Naive B cell (primary cell): ENCODE data around the gene MTF1. TPM values are rescaled to one million over a fixed set of nuclear protein-coding genes. Genes with fewer than 3 reads are reported as not detected.

Source experiments
- ATAC-seq, 2 donors: fragments of 150-1000 bp; cut with Tn5 transposase; 2 replicates each; pipeline ENCODE4 v1.10.0; 2021; ENCODE audit warnings: low read depth in 2 of 2, mild to moderate bottlenecking in 2 of 2, moderate library complexity in 2 of 2
- DNase-seq: peaks from one replicate; pipeline ENCODE4 v3.0.0; 2022
- H3K27ac Mint-ChIP-seq, 6 donors: one replicate each; pipeline ENCODE4 v1.8.0; 2020 to 2022; ENCODE audit warnings: mild to moderate bottlenecking in 6 of 6, mixed read lengths in 6 of 6, moderate library complexity in 5 of 6, inconsistent platforms in 2 of 6
- H3K27me3 Mint-ChIP-seq, 3 donors: one replicate each; pipeline ENCODE4 v1.8.0; 2021 to 2022; ENCODE audit warnings: mixed read lengths in 3 of 3, mild to moderate bottlenecking in 1 of 3
- H3K36me3 Mint-ChIP-seq, 2 donors: one replicate each; pipeline ENCODE4 v1.8.0; 2020 to 2022; ENCODE audit warnings: mixed read lengths in 2 of 2, inconsistent platforms in 1 of 2, mild to moderate bottlenecking in 1 of 2
- H3K4me1 Mint-ChIP-seq, 3 donors: one replicate each; pipeline ENCODE4 v1.8.0; 2020 to 2022; ENCODE audit warnings: mixed read lengths in 3 of 3, inconsistent platforms in 1 of 3, mild to moderate bottlenecking in 1 of 3, moderate library complexity in 1 of 3
- H3K4me3 Mint-ChIP-seq, 8 donors: one replicate each; pipeline ENCODE4 v1.8.0; 2020 to 2022; ENCODE audit warnings: mild to moderate bottlenecking in 8 of 8, mixed read lengths in 8 of 8, moderate library complexity in 8 of 8, inconsistent platforms in 2 of 8
- H3K9me3 Mint-ChIP-seq, 7 donors: one replicate each; pipeline ENCODE4 v1.8.0; 2020 to 2022; ENCODE audit warnings: mixed read lengths in 7 of 7, mild to moderate bottlenecking in 5 of 7, inconsistent platforms in 2 of 7, moderate library complexity in 1 of 7
- polyA plus RNA-seq, 6 donors: library from polyadenylated mRNA; unstranded; fragments of 300-500 nt; fragmentation: Illumina TruSeq; gene quantifications; one replicate each; pipeline ENCODE4 v1.2.3, GENCODE V29; 2021; ENCODE audit warnings: low read depth in 6 of 6

The MTF1 gene
- polyA plus RNA-seq, 6 donors from 2014 or later: 8.7 to 29.9 (median 25.2) TPM

GRCh38 chr1:37813529-37814145 lies 45.8 kb downstream of the MTF1 start:
- Mint-ChIP-seq H3K4me3 (peak overlapping the region in 1 of 8 donors; percentile 38), H3K9me3 (no peaks in the 10 kb centered on the region), H3K27ac (peak overlapping the region in 1 of 6 donors; percentile 49), H3K36me3 (no peaks in the 10 kb centered on the region), H3K27me3 (no peaks in the 10 kb centered on the region), H3K4me1 (peaks cover 18 to 29% (median 23%) of the 10 kb centered on the region in 3 donors)
- ATAC-seq (no peak), DNase-seq (no peak)

DNA sequence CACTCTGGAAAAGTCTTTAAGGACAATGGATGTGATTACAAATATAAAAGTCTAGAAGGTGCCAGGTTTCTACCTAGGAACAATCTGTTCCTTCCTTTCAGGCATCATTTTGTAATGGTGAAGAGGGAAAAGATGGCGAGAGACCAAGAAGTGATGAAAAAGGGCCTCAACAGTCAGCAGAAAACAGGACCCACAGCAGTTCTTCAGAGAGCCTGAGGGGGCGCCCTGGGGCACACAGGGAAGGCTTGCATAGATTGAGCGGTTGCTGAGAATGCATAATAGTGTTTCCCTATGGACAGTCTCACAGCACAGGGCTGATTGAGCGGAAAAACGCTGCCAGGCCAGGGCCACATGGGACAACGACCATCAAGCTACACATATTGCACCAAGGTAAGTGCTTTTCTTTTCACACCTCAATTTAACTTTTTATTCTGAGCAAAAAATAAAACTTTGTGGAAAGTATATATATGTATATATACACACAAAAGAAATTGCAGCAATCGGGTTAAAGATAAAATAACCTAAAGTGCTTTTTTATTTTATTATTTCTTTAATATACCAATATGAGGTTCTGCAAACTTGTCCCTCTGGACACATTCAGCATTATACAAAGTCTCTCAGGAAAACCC lies 48.3 kb downstream of the MTF1 start:
- H3K27ac Mint-ChIP-seq: peak overlapping the region in 3 of 6 donors; percentile 17 to 68 (median 33)
- H3K36me3 Mint-ChIP-seq: no peaks in the 10 kb centered on the region

GRCh38 chr1:37809942-37810341 lies 49.5 kb downstream of the MTF1 start:
- ATAC-seq: no peak
- peak overlapping the region in 2 of 8 donors; percentile 69 to 96 for H3K4me3 Mint-ChIP-seq

More for the DNA sequence above, 48.3 kb downstream of the MTF1 start:
- no peaks in the 10 kb centered on the region for H3K9me3 Mint-ChIP-seq
- peaks cover 28 to 37% (median 30%) of the 10 kb centered on the region in 3 donors for H3K4me1 Mint-ChIP-seq
- peak overlapping the region in 4 of 8 donors; percentile 12 to 96 (median 46) for H3K4me3 Mint-ChIP-seq
- ATAC-seq: peak; percentile 31 to 32
- H3K27me3 Mint-ChIP-seq: no peaks in the 10 kb centered on the region
- DNase-seq: peak; percentile 62

DNA sequence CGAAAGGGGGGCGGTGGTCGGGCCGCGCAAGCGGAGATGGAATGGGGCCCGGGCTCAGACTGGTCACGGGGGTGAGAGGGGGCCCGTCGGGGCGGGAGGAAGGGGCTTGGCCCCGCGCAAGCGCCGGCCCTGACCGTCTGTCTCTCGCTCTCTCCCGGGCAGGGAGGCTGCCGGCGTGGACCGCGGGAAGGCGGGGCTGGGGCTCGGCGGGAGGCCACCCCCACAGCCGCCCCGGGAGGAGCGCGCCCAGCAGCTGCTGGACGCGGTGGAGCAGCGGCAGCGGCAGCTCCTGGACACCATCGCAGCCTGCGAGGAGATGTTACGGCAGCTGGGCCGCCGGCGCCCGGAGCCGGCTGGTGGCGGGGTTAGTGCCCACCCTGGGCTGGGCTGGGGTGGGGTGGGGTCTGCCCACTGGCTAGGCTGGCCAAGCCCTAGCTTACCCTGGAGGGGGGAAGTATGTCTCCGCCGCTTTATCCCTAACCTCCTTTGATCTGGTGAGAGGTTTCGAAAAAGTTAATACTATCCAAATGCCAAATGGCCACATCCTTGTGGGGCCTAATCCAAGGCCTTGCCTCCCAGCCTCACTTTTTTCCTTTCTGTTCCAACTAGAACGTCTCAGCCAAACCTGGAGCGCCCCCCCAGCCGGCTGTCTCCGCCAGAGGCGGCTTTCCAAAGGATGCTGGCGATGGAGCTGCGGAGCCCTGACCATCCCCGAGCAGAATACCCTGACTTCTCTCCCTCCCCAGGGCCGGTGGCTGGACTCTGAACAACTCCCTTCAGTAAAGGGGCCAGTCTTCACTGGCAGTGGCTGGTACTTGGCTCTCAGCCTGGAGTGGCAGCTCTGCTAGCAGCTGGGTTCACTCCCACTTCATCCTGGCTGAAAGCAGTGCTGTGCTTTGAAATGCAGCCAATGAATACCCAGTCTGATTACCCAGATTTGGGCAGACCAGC lies 50.7 kb downstream of the MTF1 start:
- ATAC-seq: peak; percentile 29 to 32
- H3K4me3 Mint-ChIP-seq: peak overlapping the region; percentile 91 to 99 (median 96)
- no peak for DNase-seq
- peaks cover 24 to 46% (median 43%) of the 10 kb centered on the region in 3 donors for H3K4me1 Mint-ChIP-seq
- H3K9me3 Mint-ChIP-seq: no peaks in the 10 kb centered on the region
- no peaks in the 10 kb centered on the region for H3K36me3 Mint-ChIP-seq
- peak overlapping the region; percentile 95 to 98 (median 97) for H3K27ac Mint-ChIP-seq
- no peaks in the 10 kb centered on the region for H3K27me3 Mint-ChIP-seq

More at GRCh38 chr1:37809942-37810341, 49.5 kb downstream of the MTF1 start:
- Mint-ChIP-seq H3K4me1 (peaks cover 24 to 39% (median 37%) of the 10 kb centered on the region in 3 donors), H3K36me3 (no peaks in the 10 kb centered on the region), H3K27me3 (no peaks in the 10 kb centered on the region), H3K9me3 (no peaks in the 10 kb centered on the region), H3K27ac (no peak overlapping the region)
- DNase-seq: no peak

DNA sequence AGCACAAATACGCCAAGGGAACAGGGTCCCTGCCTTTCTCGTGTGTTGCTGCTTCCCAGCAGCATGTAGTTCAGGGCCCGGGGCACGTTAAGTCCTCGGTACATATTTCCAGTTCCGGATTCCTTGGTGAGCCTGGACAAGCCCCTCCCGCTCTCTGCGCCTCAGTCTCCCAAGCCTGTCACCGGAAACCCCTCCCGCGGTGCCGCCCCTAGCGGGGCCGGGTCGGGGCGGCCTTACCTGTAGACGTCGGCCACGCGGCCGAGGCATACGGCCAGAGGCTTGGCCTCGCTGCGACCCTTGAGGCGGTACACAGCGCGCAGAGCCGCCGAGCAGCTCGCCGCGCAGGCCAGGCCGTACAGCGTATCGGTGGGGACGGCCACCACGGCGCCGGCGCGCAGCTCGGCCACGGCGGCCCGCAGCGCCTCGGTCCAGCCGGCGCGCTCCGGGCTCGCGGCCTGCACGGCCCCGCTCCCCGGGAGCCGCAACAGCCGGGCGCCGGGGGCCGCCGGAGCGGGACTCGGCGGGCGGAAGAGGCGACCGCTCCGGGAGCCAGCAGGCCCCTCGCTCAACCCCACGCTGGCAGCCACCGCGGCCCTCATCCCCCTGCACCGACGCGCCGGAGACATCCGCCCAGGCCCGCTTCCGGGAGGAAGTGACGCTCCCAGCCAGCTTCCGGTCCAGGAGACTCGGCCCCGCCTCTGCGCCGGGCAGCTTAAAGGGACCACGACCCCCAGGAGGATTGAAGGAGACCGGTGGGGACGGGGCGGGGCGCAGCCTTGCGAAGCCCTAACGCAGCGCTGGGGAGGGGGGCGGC lies 51.6 kb downstream of the MTF1 start, which contains the start of the genes C1orf122 and YRDC:
TSS of gene C1orf122 (plus strand) at position 236 of the 814 bp plus-strand sequence. CDS start 615 bp downstream, outside the sequence.
TSS of gene YRDC (minus strand) at position 654 of the 814 bp plus-strand sequence. CDS start at position 626, 28 bp downstream.
- Mint-ChIP-seq H3K4me1 (peaks cover 24 to 46% (median 43%) of the 10 kb centered on the region in 3 donors), H3K27ac (peak within 1 kb of the TSS; percentile 95 to 98 (median 97)), H3K27me3 (no peaks in the 10 kb centered on the region), H3K36me3 (peaks cover 2 to 4% of the 10 kb centered on the region in 2 donors), H3K9me3 (no peaks in the 10 kb centered on the region), H3K4me3 (peak within 1 kb of the TSS; percentile 91 to 99 (median 96))
- peak; percentile 94 to 96 for ATAC-seq
- DNase-seq: peak; percentile 88

DNA sequence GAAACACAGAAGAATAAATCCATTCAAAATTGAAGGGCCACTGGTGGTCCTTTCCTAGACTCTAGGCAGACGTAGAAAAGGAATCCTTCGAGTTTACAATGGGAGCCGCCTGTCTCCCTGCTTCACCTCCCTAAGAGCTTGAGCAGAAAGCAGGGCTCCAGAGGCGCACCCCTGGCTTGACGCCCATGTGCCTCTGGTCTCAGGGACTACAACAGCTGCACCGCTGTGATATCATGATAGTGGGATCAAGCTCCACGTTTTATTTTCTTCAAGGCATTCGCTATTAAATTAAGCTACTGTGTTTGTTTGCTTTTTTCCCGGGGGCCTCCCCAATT lies 52.2 kb downstream of the MTF1 start:
- Mint-ChIP-seq H3K36me3 (peaks cover 8 to 9% of the 10 kb centered on the region in 2 donors), H3K4me1 (peaks cover 26 to 46% (median 43%) of the 10 kb centered on the region in 3 donors), H3K27me3 (no peaks in the 10 kb centered on the region), H3K27ac (peak overlapping the region; percentile 44 to 98 (median 74)), H3K9me3 (no peaks in the 10 kb centered on the region), H3K4me3 (peak overlapping the region; percentile 82 to 96 (median 90))
- no peak for ATAC-seq
- DNase-seq: no peak

DNA sequence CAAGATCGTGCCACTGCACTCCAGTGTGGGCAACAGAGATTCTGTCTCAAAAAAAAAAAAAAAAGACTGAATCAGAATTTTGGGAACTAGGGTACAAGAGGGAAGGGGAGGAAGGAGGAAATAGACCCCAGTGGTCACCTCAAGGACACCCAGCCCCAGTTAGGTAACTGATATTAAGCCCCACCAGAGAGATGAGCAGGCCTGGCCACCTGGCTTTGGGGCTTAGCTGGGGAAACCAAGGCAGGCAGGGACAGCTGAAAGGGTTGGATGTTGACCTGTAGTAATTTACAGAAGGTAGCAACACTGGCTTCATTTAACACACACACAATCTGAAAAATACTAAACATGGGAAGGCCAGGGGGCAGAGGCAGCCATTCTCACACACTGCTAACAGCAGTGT lies 57.0 kb downstream of the MTF1 start:
- H3K36me3 Mint-ChIP-seq: peaks cover 14 to 22% of the 10 kb centered on the region in 2 donors
- no peaks in the 10 kb centered on the region for H3K27me3 Mint-ChIP-seq
- DNase-seq (no peak), ATAC-seq (no peak)
- peaks cover 10 to 23% (median 16%) of the 10 kb centered on the region in 3 donors for H3K4me1 Mint-ChIP-seq
- peak overlapping the region in 2 of 8 donors; percentile 57 to 72 for H3K4me3 Mint-ChIP-seq
- peak overlapping the region in 3 of 6 donors; percentile 52 to 60 (median 58) for H3K27ac Mint-ChIP-seq
- H3K9me3 Mint-ChIP-seq: no peaks in the 10 kb centered on the region

DNA sequence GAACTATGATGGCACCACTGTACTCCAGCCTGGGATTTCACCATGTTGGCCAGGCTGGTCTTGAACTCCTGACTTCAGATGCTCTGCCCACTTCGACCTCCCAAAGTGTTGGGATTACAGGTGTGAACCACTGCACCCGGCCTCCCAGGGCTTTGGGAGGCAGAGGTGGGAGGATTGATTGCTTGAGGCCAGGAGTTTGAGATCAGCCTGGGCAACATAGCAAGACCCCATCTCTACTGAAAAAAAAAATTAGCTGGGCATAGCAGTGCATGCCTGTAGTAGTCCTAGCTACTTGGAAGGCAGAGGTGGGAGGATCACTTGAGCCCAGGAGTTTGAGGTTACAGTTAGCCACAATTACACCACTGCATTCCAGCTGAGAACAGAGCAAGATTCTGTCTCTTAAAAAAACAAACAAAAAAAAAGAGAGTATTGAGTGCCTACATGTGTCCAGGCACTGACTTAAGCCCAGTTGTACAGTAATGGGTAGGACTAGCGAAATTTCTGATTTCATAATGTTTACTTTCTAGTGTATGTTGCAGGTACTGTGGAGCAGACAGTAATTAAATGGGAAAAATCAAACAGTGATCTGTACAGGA lies 61.5 kb downstream of the MTF1 start:
- peaks cover 14 to 24% (median 23%) of the 10 kb centered on the region in 3 donors for H3K4me1 Mint-ChIP-seq
- no peak for ATAC-seq
- no peak for DNase-seq
- peaks cover 10 to 20% of the 10 kb centered on the region in 2 donors for H3K36me3 Mint-ChIP-seq
- H3K27me3 Mint-ChIP-seq: peaks cover 0 to 7% (median under 1%) of the 10 kb centered on the region in 3 donors
- H3K4me3 Mint-ChIP-seq: peak overlapping the region in 1 of 8 donors; percentile 52
- H3K27ac Mint-ChIP-seq: no peak overlapping the region
- H3K9me3 Mint-ChIP-seq: no peaks in the 10 kb centered on the region

GRCh38 chr1:37795340-37796125 lies 63.9 kb downstream of the MTF1 start:
- no peaks in the 10 kb centered on the region for H3K9me3 Mint-ChIP-seq
- no peak overlapping the region for H3K27ac Mint-ChIP-seq
- peaks cover 17 to 23% (median 22%) of the 10 kb centered on the region in 3 donors for H3K4me1 Mint-ChIP-seq
- H3K4me3 Mint-ChIP-seq: peak overlapping the region; percentile 57 to 92 (median 86)
- no peak for DNase-seq
- H3K27me3 Mint-ChIP-seq: peaks cover 3 to 27% (median 21%) of the 10 kb centered on the region in 3 donors
- ATAC-seq: no peak
- H3K36me3 Mint-ChIP-seq: peaks cover 5 to 14% of the 10 kb centered on the region in 2 donors

- peaks cover 11 to 36% (median 30%) of the 10 kb centered on the region in 3 donors for H3K27me3 Mint-ChIP-seq
- ATAC-seq: no peak
Measured at GRCh38 chr1:37794372-37795339, 64.7 kb downstream of the MTF1 start.

More at GRCh38 chr1:37794372-37795339, 64.7 kb downstream of the MTF1 start:
- Mint-ChIP-seq H3K4me1 (peaks cover 17 to 23% (median 22%) of the 10 kb centered on the region in 3 donors), H3K9me3 (no peaks in the 10 kb centered on the region), H3K36me3 (peaks cover 2 to 10% of the 10 kb centered on the region in 2 donors), H3K27ac (no peak overlapping the region), H3K4me3 (peak overlapping the region; percentile 73 to 92 (median 88))
- DNase-seq: no peak
